Stomach (tissue), 4 donors: ENCODE results near the gene ACACA.

ENCODE experiments used
- CTCF ChIP-seq, 7 experiments: fragments of 450-650 bp in 4 of 7; fragments of 200-600 bp in 3 of 7; sonication (generic) in 3 of 7; IDR thresholded peaks; one replicate each; pipeline ENCODE4 v1.5.1; 2016 to 2019; ENCODE audit warnings: antibody characterized with exemption in 7 of 7, control low read depth in 2 of 7, mild to moderate bottlenecking in 1 of 7
- EP300 ChIP-seq: sonication (generic); formaldehyde crosslinking; IDR thresholded peaks from one replicate; pipeline ENCODE4 v1.6.1; 2017; ENCODE audit warnings: antibody characterized with exemption
- POLR2A ChIP-seq, 4 donors: fragments of 450-650 bp; IDR thresholded peaks; one replicate each; pipeline ENCODE4 v1.6.1; 2016; ENCODE audit warnings: antibody characterized with exemption in 4 of 4, control low read depth in 2 of 4, mild to moderate bottlenecking in 1 of 4, moderate library complexity in 1 of 4
- POLR2AphosphoS5 ChIP-seq, 3 donors: sonication (generic); formaldehyde crosslinking; IDR thresholded peaks; one replicate each; pipeline ENCODE4 v1.6.1; 2016; ENCODE audit warnings: antibody characterized with exemption in 3 of 3

- TF ChIP-seq CTCF (IDR thresholded peaks at IDR 0.05) (no peak), POLR2AphosphoS5 (IDR thresholded peaks at IDR 0.05) (no peak), EP300 (no peak), POLR2A (IDR thresholded peaks at IDR 0.05) (no peak)
These were observed 238.9 kb downstream of the ACACA start for GRCh38 chr17:37167756-37168155.
